K562 (cell line): ENCODE data around the gene PHLDA3. TPM values are rescaled to one million over a fixed set of nuclear protein-coding genes. Genes with fewer than 3 reads are reported as not detected.

Source experiments
- AFF4 ChIP-seq: sonication (generic); formaldehyde crosslinking; IDR thresholded peaks from 2 replicates; pipeline ENCODE4 v1.8.0; 2023; ENCODE audit warnings: mild to moderate bottlenecking, missing genetic modification reagents
- ATF1 ChIP-seq, 2 experiments: fragments of 450-650 bp in 1 of 2; IDR thresholded peaks; 2 replicates each; pipeline ENCODE4 v1.6.1; 2016; ENCODE audit warnings: missing compliant biosample characterization in 1 of 2, missing genetic modification characterization in 1 of 2
- CTBP1 ChIP-seq: fragments of 450-650 bp; IDR thresholded peaks from 2 replicates; pipeline ENCODE4 v1.6.1; 2016; ENCODE audit warnings: borderline replicate concordance
- L3MBTL2 ChIP-seq: fragments of 450-650 bp; IDR thresholded peaks from 2 replicates; pipeline ENCODE4 v1.6.1; 2016; ENCODE audit warnings: mild to moderate bottlenecking, moderate library complexity
- MCM2 ChIP-seq: fragments of 450-650 bp; IDR thresholded peaks from 2 replicates; pipeline ENCODE4 v1.6.1; 2017; ENCODE audit warnings: low read depth, mild to moderate bottlenecking
- MGA ChIP-seq: fragments of 450-650 bp; IDR thresholded peaks from 2 replicates; pipeline ENCODE4 v1.6.1; 2016; ENCODE audit warnings: mild to moderate bottlenecking, moderate library complexity
- PHF8 ChIP-seq: fragments of 200-600 bp; sonication (generic); IDR thresholded peaks from 2 replicates; pipeline ENCODE4 v1.6.1; 2012; ENCODE audit warnings: mixed run types, mild to moderate bottlenecking, inconsistent platforms, low read length, moderate library complexity, borderline replicate concordance
- YY1 ChIP-seq, 3 experiments: IDR thresholded peaks; 2 replicates each; pipeline ENCODE4 v1.6.1; 2011; ENCODE audit warnings: low read length in 2 of 3, mild to moderate bottlenecking in 2 of 3, moderate library complexity in 2 of 3, borderline replicate concordance in 1 of 3, control low read depth in 1 of 3, low read depth in 1 of 3; ENCODE audit not compliant: insufficient read depth in 3 of 3, insufficient replicate concordance in 2 of 3, control insufficient read depth in 1 of 3, insufficient read length in 1 of 3; ENCODE audit errors: extremely low read depth in 1 of 3
- ZNF589 ChIP-seq: fragments of 200-800 bp; sonication (Bioruptor generic); IDR thresholded peaks from 2 replicates; pipeline ENCODE4 v1.6.1; 2016; ENCODE audit warnings: low read depth, missing genetic modification characterization, missing compliant biosample characterization
- polyA plus RNA-seq, 8 experiments: library from polyadenylated mRNA; depleted of rRNA in 4 of 8; stranded (reverse) in 5 of 8; unstranded in 3 of 8; fragments of >200 nt; fragmentation: Nextera tagmentation in 2 of 8; fragmentation: Illumina TruSeq in 1 of 8; extraction: Ambion mirVana in 2 of 8; extraction: Trizol in 1 of 8; gene quantifications; 2 replicates each; pipeline versions ENCODE4 v1.2.1 to v1.2.3, GENCODE V29; 2011 to 2014; ENCODE audit warnings: inconsistent platforms in 1 of 8, missing spikeins in 1 of 8
- total RNA-seq, 7 experiments: library from RNA; depleted of rRNA in 6 of 7; stranded (reverse); fragments of >200 nt in 6 of 7; fragmentation: Illumina TruSeq in 2 of 7; extraction: Trizol in 2 of 7; gene quantifications; 2 replicates each; pipeline versions ENCODE4 v1.2.1 to v1.2.3, GENCODE V29; 2011 to 2021; ENCODE audit warnings: low replicate concordance in 1 of 7

PHLDA3 gene
- total and polyA plus RNA-seq, 9 of the 15 experiments (the other 6 are each of a cell fraction or from before 2014, with no cell fraction given): 0.11 to 0.27 TPM; not detected in 7

- TF ChIP-seq AFF4 (peak; percentile 41; the same call in 1 of the 2 replicates), MCM2 (no peak), ZNF589 (CRISPR knock-in tag) (peak; percentile 80; the same call in 1 of the 2 replicates), L3MBTL2 (peak; percentile 96), YY1 (IDR thresholded peaks at IDR 0.05; ENCODE audit: borderline replicate concordance in 1 of 3, control insufficient read depth in 1 of 3, extremely low read depth in 1 of 3, insufficient read depth in 3 of 3, insufficient read length in 1 of 3, insufficient replicate concordance in 2 of 3, low read depth in 1 of 3, low read length in 2 of 3) (peak in 2 of 3 experiments; percentile 67 to 75), ATF1 (CRISPR knock-in tag; IDR thresholded peaks at IDR 0.05) (no peak), ATF1 (tag; IDR thresholded peaks at IDR 0.05) (peak; percentile 71), PHF8 (peak; percentile 73; the same call in 1 of the 2 replicates), CTBP1 (peak; percentile 89), MGA (peak; percentile 91)
Observed at GRCh38 chr1:201506557-201507359, 37.8 kb upstream of the PHLDA3 start, which contains the start of gene CSRP1 (continued).
